HepG2 (cell line): ENCODE results near the gene RYK. TPM values are rescaled to one million over a fixed set of nuclear protein-coding genes. Genes with fewer than 3 reads are reported as not detected.

ENCODE experiments used
- AGO1 ChIP-seq: fragments of 200-400 bp; formaldehyde crosslinking; IDR thresholded peaks from 2 replicates; pipeline ENCODE4 v1.6.1; 2017; ENCODE audit warnings: mild to moderate bottlenecking, low read depth, low read length, moderate library complexity; ENCODE audit not compliant: poor library complexity, severe bottlenecking
- ELF4 ChIP-seq: sonication (generic); formaldehyde crosslinking; IDR thresholded peaks from 2 replicates; pipeline ENCODE4 v1.5.0; 2020; ENCODE audit warnings: missing genetic modification reagents, mild to moderate bottlenecking, moderate library complexity, borderline replicate concordance
- FOXO1 ChIP-seq: sonication (generic); formaldehyde crosslinking; IDR thresholded peaks from 2 replicates; pipeline ENCODE4 v1.4.0; 2020; ENCODE audit warnings: missing genetic modification reagents
- MIER2 ChIP-seq: IDR thresholded peaks from 2 replicates; pipeline ENCODE4 v1.6.1; 2016; ENCODE audit warnings: missing biosample characterization, missing genetic modification reagents
- NFKBIZ ChIP-seq: IDR thresholded peaks from 2 replicates; pipeline ENCODE4 v1.6.1; 2018; ENCODE audit warnings: missing genetic modification reagents, missing compliant biosample characterization
- NR2F6 ChIP-seq, 2 experiments: IDR thresholded peaks; 2 replicates each; pipeline ENCODE4 v1.6.1; 2016; ENCODE audit warnings: antibody characterized with exemption in 1 of 2, mild to moderate bottlenecking in 1 of 2
- PHF5A ChIP-seq: IDR thresholded peaks from one replicate; pipeline ENCODE4 v1.6.1; 2018; ENCODE audit warnings: low read depth, missing genetic modification reagents; ENCODE audit not compliant: unreplicated experiment
- PPARG ChIP-seq: conservative IDR thresholded peaks from 2 replicates; pipeline ENCODE4 v1.6.1; 2016; ENCODE audit warnings: missing biosample characterization, missing genetic modification reagents
- RBAK ChIP-seq: sonication (generic); formaldehyde crosslinking; IDR thresholded peaks from 2 replicates; pipeline ENCODE4 v1.5.1; 2020; ENCODE audit warnings: mild to moderate bottlenecking, missing genetic modification reagents
- RFXANK ChIP-seq: IDR thresholded peaks from 2 replicates; pipeline ENCODE4 v1.6.1; 2016
- SMARCC2 ChIP-seq: fragments of 450-650 bp; IDR thresholded peaks from 2 replicates; pipeline ENCODE4 v1.6.1; 2017; ENCODE audit warnings: antibody characterized with exemption, mild to moderate bottlenecking
- SOX5 ChIP-seq: IDR thresholded peaks from 2 replicates; pipeline ENCODE4 v1.6.1; 2016; ENCODE audit warnings: borderline replicate concordance
- TBX3 ChIP-seq: fragments of 450-650 bp; IDR thresholded peaks from 2 replicates; pipeline ENCODE4 v1.6.1; 2017; ENCODE audit warnings: antibody characterized with exemption, mild to moderate bottlenecking, inconsistent platforms, borderline replicate concordance
- TOE1 ChIP-seq: sonication (generic); formaldehyde crosslinking; IDR thresholded peaks from 2 replicates; pipeline ENCODE4 v1.4.0; 2020; ENCODE audit warnings: mild to moderate bottlenecking, missing genetic modification reagents
- ZMYM2 ChIP-seq: sonication (generic); formaldehyde crosslinking; IDR thresholded peaks from 2 replicates; pipeline ENCODE4 v1.8.0; 2022; ENCODE audit warnings: mild to moderate bottlenecking, missing genetic modification reagents
- ZNF143 ChIP-seq: sonication (generic); formaldehyde crosslinking; IDR thresholded peaks from 2 replicates; pipeline ENCODE4 v1.4.0; 2020; ENCODE audit warnings: missing genetic modification reagents
- ZNF17 ChIP-seq: sonication (generic); formaldehyde crosslinking; IDR thresholded peaks from 2 replicates; pipeline ENCODE4 v1.5.0; 2020; ENCODE audit warnings: mild to moderate bottlenecking, missing genetic modification reagents
- ZNF230 ChIP-seq: sonication (generic); formaldehyde crosslinking; IDR thresholded peaks from 2 replicates; pipeline ENCODE4 v1.4.0; 2020; ENCODE audit warnings: mild to moderate bottlenecking, missing genetic modification reagents
- ZNF367 ChIP-seq: sonication (generic); formaldehyde crosslinking; IDR thresholded peaks from 2 replicates; pipeline ENCODE4 v1.4.0; 2020; ENCODE audit warnings: missing genetic modification reagents, borderline replicate concordance
- ZNF383 ChIP-seq: sonication (generic); formaldehyde crosslinking; IDR thresholded peaks from 2 replicates; pipeline ENCODE4 v1.4.0; 2020; ENCODE audit warnings: missing genetic modification reagents, mild to moderate bottlenecking, borderline replicate concordance
- ZNF460 ChIP-seq: sonication (generic); formaldehyde crosslinking; IDR thresholded peaks from 2 replicates; pipeline ENCODE4 v1.5.1; 2020; ENCODE audit warnings: missing genetic modification reagents, mild to moderate bottlenecking, borderline replicate concordance
- ZNF660 ChIP-seq: sonication (generic); formaldehyde crosslinking; IDR thresholded peaks from 2 replicates; pipeline ENCODE4 v1.5.1; 2020; ENCODE audit warnings: mild to moderate bottlenecking, low read depth, missing genetic modification reagents, borderline replicate concordance
- ZNF670 ChIP-seq: sonication (generic); formaldehyde crosslinking; IDR thresholded peaks from 2 replicates; pipeline ENCODE4 v1.8.0; 2022; ENCODE audit warnings: mild to moderate bottlenecking, missing genetic modification reagents, borderline replicate concordance
- ZNF792 ChIP-seq: IDR thresholded peaks from 2 replicates; pipeline ENCODE4 v1.6.1; 2016
- polyA plus RNA-seq, 8 experiments: library from polyadenylated mRNA; depleted of rRNA in 3 of 8; stranded (reverse) in 7 of 8; unstranded in 1 of 8; fragments of >200 nt; fragmentation: Illumina TruSeq in 4 of 8; extraction: Trizol in 4 of 8; gene quantifications; 2 replicates each; pipeline versions ENCODE4 v1.2.1 to v1.2.3, GENCODE V29; 2011 to 2016; ENCODE audit warnings: low read depth in 4 of 8, missing spikeins in 1 of 8, mixed read lengths in 1 of 8; ENCODE audit not compliant: insufficient read depth in 1 of 8
- total RNA-seq, 5 experiments: library from RNA; depleted of rRNA; stranded (reverse); fragments of >200 nt; fragmentation: Illumina TruSeq; extraction: Trizol; gene quantifications; 2 replicates each; pipeline ENCODE4 v1.2.3, GENCODE V29; 2016; ENCODE audit warnings: low read depth in 1 of 5
- TF ChIP-seq, protein P1 (sequence below): sonication (generic); formaldehyde crosslinking; IDR thresholded peaks from 2 replicates; pipeline ENCODE4 v1.4.0; 2020; ENCODE audit warnings: missing genetic modification reagents, borderline replicate concordance
- TF ChIP-seq, protein P2 (sequence below): IDR thresholded peaks from 2 replicates; pipeline ENCODE4 v1.6.1; 2016; ENCODE audit warnings: missing compliant biosample characterization, missing genetic modification reagents, borderline replicate concordance
- TF ChIP-seq, protein P3 (sequence below): sonication (generic); formaldehyde crosslinking; conservative IDR thresholded peaks from 2 replicates; pipeline ENCODE4 v1.4.0; 2020; ENCODE audit warnings: missing genetic modification reagents

Gene RYK
- total and polyA plus RNA-seq, 2 of the 13 experiments (the other 11 are each of a cell fraction or from before 2014, with no cell fraction given): 35.0 to 66.2 TPM

DNA sequence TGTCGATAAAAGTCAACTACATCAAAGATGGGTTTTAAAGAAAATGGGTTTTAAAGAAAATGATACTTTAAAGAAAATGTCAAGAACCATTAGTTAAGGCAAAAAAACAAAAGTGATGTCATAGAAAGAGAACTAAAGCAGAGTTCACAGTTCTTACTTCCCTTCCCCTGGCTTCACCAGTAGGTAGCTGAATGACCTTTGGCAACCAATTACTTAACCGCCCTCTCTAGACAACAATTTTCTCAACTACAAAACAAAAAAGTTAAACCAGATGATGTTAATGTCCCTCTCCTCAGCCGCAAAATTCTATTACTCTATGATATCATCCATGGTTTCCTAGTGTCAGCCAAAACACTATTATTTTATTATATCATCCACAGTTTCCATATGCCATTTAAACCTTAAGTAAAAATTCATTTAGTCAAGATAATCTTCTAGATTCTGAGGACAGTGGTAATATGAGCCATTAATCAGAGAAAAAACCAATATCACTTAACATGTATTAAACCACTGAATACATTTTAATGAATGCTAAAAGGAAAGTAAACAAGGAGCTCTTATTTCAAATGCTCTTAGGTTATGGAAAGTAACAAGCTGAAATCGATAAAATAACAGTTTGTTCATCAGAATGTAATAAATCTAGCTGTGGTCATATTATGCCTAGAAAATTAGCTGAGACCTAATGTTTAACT lies 13.1 kb downstream of the RYK start (continued):
- TF ChIP-seq, protein P1, sequence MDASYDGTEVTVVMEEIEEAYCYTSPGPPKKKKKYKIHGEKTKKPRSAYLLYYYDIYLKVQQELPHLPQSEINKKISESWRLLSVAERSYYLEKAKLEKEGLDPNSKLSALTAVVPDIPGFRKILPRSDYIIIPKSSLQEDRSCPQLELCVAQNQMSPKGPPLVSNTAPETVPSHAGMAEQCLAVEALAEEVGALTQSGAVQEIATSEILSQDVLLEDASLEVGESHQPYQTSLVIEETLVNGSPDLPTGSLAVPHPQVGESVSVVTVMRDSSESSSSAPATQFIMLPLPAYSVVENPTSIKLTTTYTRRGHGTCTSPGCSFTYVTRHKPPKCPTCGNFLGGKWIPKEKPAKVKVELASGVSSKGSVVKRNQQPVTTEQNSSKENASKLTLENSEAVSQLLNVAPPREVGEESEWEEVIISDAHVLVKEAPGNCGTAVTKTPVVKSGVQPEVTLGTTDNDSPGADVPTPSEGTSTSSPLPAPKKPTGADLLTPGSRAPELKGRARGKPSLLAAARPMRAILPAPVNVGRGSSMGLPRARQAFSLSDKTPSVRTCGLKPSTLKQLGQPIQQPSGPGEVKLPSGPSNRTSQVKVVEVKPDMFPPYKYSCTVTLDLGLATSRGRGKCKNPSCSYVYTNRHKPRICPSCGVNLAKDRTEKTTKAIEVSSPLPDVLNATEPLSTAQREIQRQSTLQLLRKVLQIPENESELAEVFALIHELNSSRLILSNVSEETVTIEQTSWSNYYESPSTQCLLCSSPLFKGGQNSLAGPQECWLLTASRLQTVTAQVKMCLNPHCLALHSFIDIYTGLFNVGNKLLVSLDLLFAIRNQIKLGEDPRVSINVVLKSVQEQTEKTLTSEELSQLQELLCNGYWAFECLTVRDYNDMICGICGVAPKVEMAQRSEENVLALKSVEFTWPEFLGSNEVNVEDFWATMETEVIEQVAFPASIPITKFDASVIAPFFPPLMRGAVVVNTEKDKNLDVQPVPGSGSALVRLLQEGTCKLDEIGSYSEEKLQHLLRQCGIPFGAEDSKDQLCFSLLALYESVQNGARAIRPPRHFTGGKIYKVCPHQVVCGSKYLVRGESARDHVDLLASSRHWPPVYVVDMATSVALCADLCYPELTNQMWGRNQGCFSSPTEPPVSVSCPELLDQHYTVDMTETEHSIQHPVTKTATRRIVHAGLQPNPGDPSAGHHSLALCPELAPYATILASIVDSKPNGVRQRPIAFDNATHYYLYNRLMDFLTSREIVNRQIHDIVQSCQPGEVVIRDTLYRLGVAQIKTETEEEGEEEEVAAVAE (CRISPR knock-in tag): no peak
- TF ChIP-seq SMARCC2: no peak
- no peak for TF ChIP-seq ZNF367 (CRISPR knock-in tag)
- no peak for TF ChIP-seq ZNF383 (CRISPR knock-in tag)
- no peak for TF ChIP-seq PHF5A
- 0 out of 2 replicates have a peak, but pooled peaks have one; percentile 31 for TF ChIP-seq SOX5
- no peak for TF ChIP-seq ELF4 (CRISPR knock-in tag)
- TF ChIP-seq TBX3: no peak
- peak; percentile 83 for TF ChIP-seq PPARG (CRISPR knock-in tag)
- no peak for TF ChIP-seq ZNF670 (CRISPR knock-in tag)
- TF ChIP-seq ZNF792 (CRISPR knock-in tag): no peak
- TF ChIP-seq, protein P2, sequence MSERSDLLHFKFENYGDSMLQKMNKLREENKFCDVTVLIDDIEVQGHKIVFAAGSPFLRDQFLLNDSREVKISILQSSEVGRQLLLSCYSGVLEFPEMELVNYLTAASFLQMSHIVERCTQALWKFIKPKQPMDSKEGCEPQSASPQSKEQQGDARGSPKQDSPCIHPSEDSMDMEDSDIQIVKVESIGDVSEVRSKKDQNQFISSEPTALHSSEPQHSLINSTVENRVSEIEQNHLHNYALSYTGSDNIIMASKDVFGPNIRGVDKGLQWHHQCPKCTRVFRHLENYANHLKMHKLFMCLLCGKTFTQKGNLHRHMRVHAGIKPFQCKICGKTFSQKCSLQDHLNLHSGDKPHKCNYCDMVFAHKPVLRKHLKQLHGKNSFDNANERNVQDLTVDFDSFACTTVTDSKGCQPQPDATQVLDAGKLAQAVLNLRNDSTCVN (CRISPR knock-in tag): no peak
- no peak for TF ChIP-seq ZNF230 (CRISPR knock-in tag)
- TF ChIP-seq ZNF460 (CRISPR knock-in tag): no peak
- no peak for TF ChIP-seq FOXO1
- TF ChIP-seq MIER2 (CRISPR knock-in tag): no peak
- no peak for TF ChIP-seq AGO1
- TF ChIP-seq RFXANK (CRISPR knock-in tag): no peak
- no peak for TF ChIP-seq ZNF17 (CRISPR knock-in tag)
- no peak for TF ChIP-seq ZMYM2 (CRISPR knock-in tag)
- no peak for TF ChIP-seq ZNF143
- TF ChIP-seq, protein P3, sequence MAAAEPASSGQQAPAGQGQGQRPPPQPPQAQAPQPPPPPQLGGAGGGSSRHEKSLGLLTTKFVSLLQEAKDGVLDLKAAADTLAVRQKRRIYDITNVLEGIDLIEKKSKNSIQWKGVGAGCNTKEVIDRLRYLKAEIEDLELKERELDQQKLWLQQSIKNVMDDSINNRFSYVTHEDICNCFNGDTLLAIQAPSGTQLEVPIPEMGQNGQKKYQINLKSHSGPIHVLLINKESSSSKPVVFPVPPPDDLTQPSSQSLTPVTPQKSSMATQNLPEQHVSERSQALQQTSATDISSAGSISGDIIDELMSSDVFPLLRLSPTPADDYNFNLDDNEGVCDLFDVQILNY (CRISPR knock-in tag): no peak
- no peak for TF ChIP-seq TOE1 (CRISPR knock-in tag)
- no peak for TF ChIP-seq RBAK (CRISPR knock-in tag)
- no peak for TF ChIP-seq ZNF660 (CRISPR knock-in tag)
- TF ChIP-seq NFKBIZ (CRISPR knock-in tag): no peak
- TF ChIP-seq NR2F6 (IDR thresholded peaks at IDR 0.05): peak; percentile 19; the same call in 1 of the 2 replicates
- no peak for TF ChIP-seq NR2F6 (CRISPR knock-in tag; IDR thresholded peaks at IDR 0.05)
